ENCODE data around the gene RAB22A. TPM values are rescaled to one million over a fixed set of nuclear protein-coding genes. Genes with fewer than 3 reads are reported as not detected.

RAB22A gene
- total and polyA plus RNA-seq, 9 of the 15 experiments (the other 6 are each of a cell fraction or from before 2014, with no cell fraction given), result 1.1 to 8.0 (median 6.7) TPM

DNA sequence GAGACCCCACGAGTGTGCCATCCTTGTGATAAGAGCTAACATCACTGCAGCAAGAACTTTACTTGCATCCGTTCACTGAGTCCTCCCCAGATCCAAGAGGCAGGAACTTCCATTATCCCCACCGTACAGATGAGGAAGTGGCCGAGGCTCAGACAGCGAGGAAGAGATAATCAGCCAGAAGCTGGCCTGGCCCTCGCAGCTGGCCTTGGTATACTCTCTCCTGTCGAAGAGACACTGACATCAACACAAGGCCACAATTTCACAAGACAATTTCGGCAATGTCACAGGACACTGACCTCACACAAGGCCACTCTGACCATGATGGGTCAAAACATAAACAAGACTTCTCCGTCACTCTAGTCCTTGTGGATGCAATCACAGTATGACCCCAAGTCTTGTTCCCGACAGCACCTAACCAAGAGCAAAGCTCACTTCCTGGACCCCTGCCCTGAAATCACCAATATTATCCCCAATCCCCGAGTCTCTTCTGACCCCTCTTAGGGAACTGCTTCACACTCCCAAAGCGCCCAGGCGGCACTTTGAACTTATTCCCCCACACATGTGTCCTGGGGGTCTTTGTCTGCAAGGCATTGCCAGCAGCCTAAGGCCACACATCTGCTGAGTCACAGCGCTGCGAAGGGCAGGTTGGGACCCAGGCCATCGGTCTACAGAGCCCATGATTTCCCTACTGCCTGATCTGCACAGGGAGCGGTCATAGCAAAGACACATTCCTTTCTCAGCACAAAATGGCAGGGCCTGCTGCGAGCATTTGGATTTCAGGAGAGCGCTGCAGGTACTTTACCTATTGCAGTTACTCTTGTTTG is 64.7 kb downstream of the RAB22A start (continued):
- TF ChIP-seq, protein P1, sequence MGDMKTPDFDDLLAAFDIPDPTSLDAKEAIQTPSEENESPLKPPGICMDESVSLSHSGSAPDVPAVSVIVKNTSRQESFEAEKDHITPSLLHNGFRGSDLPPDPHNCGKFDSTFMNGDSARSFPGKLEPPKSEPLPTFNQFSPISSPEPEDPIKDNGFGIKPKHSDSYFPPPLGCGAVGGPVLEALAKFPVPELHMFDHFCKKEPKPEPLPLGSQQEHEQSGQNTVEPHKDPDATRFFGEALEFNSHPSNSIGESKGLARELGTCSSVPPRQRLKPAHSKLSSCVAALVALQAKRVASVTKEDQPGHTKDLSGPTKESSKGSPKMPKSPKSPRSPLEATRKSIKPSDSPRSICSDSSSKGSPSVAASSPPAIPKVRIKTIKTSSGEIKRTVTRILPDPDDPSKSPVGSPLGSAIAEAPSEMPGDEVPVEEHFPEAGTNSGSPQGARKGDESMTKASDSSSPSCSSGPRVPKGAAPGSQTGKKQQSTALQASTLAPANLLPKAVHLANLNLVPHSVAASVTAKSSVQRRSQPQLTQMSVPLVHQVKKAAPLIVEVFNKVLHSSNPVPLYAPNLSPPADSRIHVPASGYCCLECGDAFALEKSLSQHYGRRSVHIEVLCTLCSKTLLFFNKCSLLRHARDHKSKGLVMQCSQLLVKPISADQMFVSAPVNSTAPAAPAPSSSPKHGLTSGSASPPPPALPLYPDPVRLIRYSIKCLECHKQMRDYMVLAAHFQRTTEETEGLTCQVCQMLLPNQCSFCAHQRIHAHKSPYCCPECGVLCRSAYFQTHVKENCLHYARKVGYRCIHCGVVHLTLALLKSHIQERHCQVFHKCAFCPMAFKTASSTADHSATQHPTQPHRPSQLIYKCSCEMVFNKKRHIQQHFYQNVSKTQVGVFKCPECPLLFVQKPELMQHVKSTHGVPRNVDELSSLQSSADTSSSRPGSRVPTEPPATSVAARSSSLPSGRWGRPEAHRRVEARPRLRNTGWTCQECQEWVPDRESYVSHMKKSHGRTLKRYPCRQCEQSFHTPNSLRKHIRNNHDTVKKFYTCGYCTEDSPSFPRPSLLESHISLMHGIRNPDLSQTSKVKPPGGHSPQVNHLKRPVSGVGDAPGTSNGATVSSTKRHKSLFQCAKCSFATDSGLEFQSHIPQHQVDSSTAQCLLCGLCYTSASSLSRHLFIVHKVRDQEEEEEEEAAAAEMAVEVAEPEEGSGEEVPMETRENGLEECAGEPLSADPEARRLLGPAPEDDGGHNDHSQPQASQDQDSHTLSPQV (IDR thresholded peaks at IDR 0.05), result peak; percentile 80
- TF ChIP-seq, protein P2, sequence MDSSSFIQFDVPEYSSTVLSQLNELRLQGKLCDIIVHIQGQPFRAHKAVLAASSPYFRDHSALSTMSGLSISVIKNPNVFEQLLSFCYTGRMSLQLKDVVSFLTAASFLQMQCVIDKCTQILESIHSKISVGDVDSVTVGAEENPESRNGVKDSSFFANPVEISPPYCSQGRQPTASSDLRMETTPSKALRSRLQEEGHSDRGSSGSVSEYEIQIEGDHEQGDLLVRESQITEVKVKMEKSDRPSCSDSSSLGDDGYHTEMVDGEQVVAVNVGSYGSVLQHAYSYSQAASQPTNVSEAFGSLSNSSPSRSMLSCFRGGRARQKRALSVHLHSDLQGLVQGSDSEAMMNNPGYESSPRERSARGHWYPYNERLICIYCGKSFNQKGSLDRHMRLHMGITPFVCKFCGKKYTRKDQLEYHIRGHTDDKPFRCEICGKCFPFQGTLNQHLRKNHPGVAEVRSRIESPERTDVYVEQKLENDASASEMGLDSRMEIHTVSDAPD (CRISPR knock-in tag; IDR thresholded peaks at IDR 0.05), result no peak
- peak; percentile 57; the same call in 1 of the 2 replicates for TF ChIP-seq ZNF316 (IDR thresholded peaks at IDR 0.05)
- no peak for TF ChIP-seq FOXA3 (CRISPR knock-in tag; conservative IDR thresholded peaks at IDR 0.05 in 1 of 2, IDR thresholded peaks at IDR 0.05 in 1 of 2)
- TF ChIP-seq LCOR (CRISPR knock-in tag; IDR thresholded peaks at IDR 0.05), result 0 out of 2 replicates have a peak, but pooled peaks have one; percentile 23
- no peak for TF ChIP-seq POLR2B (IDR thresholded peaks at IDR 0.05; ENCODE audit: low read depth, partially characterized antibody)
- TF ChIP-seq, protein P3, sequence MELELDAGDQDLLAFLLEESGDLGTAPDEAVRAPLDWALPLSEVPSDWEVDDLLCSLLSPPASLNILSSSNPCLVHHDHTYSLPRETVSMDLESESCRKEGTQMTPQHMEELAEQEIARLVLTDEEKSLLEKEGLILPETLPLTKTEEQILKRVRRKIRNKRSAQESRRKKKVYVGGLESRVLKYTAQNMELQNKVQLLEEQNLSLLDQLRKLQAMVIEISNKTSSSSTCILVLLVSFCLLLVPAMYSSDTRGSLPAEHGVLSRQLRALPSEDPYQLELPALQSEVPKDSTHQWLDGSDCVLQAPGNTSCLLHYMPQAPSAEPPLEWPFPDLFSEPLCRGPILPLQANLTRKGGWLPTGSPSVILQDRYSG (tag; conservative IDR thresholded peaks at IDR 0.05; ENCODE audit: low read depth), result peak; percentile 69; the same call in 1 of the 2 replicates
- peak in 1 of 2 experiments; percentile 56; a peak in 1 of 4 replicates for TF ChIP-seq RCOR1 (IDR thresholded peaks at IDR 0.05; ENCODE audit: borderline replicate concordance in 1 of 2, low read depth in 2 of 2, low read length in 2 of 2)
- TF ChIP-seq ASH1L (IDR thresholded peaks at IDR 0.05; ENCODE audit: borderline replicate concordance, low read depth, partially characterized antibody), result no peak
- TF ChIP-seq TFAM (CRISPR knock-in tag; conservative IDR thresholded peaks at IDR 0.05), result no peak
- TF ChIP-seq, protein P4, sequence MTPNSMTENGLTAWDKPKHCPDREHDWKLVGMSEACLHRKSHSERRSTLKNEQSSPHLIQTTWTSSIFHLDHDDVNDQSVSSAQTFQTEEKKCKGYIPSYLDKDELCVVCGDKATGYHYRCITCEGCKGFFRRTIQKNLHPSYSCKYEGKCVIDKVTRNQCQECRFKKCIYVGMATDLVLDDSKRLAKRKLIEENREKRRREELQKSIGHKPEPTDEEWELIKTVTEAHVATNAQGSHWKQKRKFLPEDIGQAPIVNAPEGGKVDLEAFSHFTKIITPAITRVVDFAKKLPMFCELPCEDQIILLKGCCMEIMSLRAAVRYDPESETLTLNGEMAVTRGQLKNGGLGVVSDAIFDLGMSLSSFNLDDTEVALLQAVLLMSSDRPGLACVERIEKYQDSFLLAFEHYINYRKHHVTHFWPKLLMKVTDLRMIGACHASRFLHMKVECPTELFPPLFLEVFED (CRISPR knock-in tag; conservative IDR thresholded peaks at IDR 0.05), result no peak
- peak; percentile 68 for TF ChIP-seq GATA2 (CRISPR knock-in tag; IDR thresholded peaks at IDR 0.05)
- TF ChIP-seq, protein P5, sequence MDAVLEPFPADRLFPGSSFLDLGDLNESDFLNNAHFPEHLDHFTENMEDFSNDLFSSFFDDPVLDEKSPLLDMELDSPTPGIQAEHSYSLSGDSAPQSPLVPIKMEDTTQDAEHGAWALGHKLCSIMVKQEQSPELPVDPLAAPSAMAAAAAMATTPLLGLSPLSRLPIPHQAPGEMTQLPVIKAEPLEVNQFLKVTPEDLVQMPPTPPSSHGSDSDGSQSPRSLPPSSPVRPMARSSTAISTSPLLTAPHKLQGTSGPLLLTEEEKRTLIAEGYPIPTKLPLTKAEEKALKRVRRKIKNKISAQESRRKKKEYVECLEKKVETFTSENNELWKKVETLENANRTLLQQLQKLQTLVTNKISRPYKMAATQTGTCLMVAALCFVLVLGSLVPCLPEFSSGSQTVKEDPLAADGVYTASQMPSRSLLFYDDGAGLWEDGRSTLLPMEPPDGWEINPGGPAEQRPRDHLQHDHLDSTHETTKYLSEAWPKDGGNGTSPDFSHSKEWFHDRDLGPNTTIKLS (IDR thresholded peaks at IDR 0.05; ENCODE audit: borderline replicate concordance, low read depth), result no peak
- TF ChIP-seq ATF1 (CRISPR knock-in tag; IDR thresholded peaks at IDR 0.05), result no peak
- peak; percentile 55; the same call in 1 of the 2 replicates for TF ChIP-seq ATF1 (tag; IDR thresholded peaks at IDR 0.05)
- TF ChIP-seq TRIM24 (IDR thresholded peaks at IDR 0.05), result peak; percentile 41 to 57; a peak in 2 of 4 replicates
- TF ChIP-seq TBP (optimal IDR thresholded peaks at IDR 0.05; ENCODE audit: low read depth, low read length), result no peak
- TF ChIP-seq ELF1 (tag; IDR thresholded peaks at IDR 0.05), result peak; percentile 31; the same call in 1 of the 2 replicates
